HG03342 (cell line): ENCODE results near the gene MAP2K2.

ENCODE experiments used
- ATAC-seq: cut with Tn5 transposase; IDR thresholded peaks from one replicate; pipeline ENCODE4 v1.9.1; 2021; ENCODE audit warnings: mild to moderate bottlenecking, moderate library complexity; ENCODE audit not compliant: unreplicated experiment

Gene MAP2K2

GRCh38 chr19:4100647-4101495 is 23.1 kb downstream of the MAP2K2 start:
- no peak for ATAC-seq

GRCh38 chr19:4099041-4099764 is 24.7 kb downstream of the MAP2K2 start:
- ATAC-seq: no peak

- ATAC-seq: no peak
Measured at GRCh38 chr19:4098493-4098892, 25.4 kb downstream of the MAP2K2 start.

- ATAC-seq: no peak
Measured at GRCh38 chr19:4097501-4097900, 26.4 kb downstream of the MAP2K2 start.

- ATAC-seq: no peak
Measured at GRCh38 chr19:4096049-4096892, 27.7 kb downstream of the MAP2K2 start.

GRCh38 chr19:4095488-4095844 is 28.5 kb downstream of the MAP2K2 start:
- no peak for ATAC-seq

- ATAC-seq: no peak
Measured at GRCh38 chr19:4094761-4095487, 29.0 kb downstream of the MAP2K2 start.

GRCh38 chr19:4094291-4094690 is 29.6 kb downstream of the MAP2K2 start:
- no peak for ATAC-seq

GRCh38 chr19:4093643-4094175 is 30.2 kb downstream of the MAP2K2 start:
- no peak for ATAC-seq

GRCh38 chr19:4090356-4091220 is 33.3 kb downstream of the MAP2K2 start:
- ATAC-seq: no peak

GRCh38 chr19:4089946-4090345 is 34.0 kb downstream of the MAP2K2 start:
- no peak for ATAC-seq

- no peak for ATAC-seq
Measured at GRCh38 chr19:4089400-4089908, 34.5 kb downstream of the MAP2K2 start.

- no peak for ATAC-seq
Measured at GRCh38 chr19:4088975-4089374, 34.9 kb downstream of the MAP2K2 start.

GRCh38 chr19:4087787-4088679 is 35.9 kb downstream of the MAP2K2 start:
- ATAC-seq: no peak

- no peak for ATAC-seq
Measured at GRCh38 chr19:4086411-4086867, 37.5 kb downstream of the MAP2K2 start.

GRCh38 chr19:4084547-4084877 is 39.4 kb downstream of the MAP2K2 start:
- no peak for ATAC-seq

GRCh38 chr19:4083677-4084546 is 40.0 kb downstream of the MAP2K2 start:
- ATAC-seq: no peak
